Hepatocyte (in vitro differentiated cells): Measurements from ENCODE around the gene TAPBP. TPM values are rescaled to one million over a fixed set of nuclear protein-coding genes. Genes with fewer than 3 reads are reported as not detected.

Experiments
- DNase-seq: peaks from one replicate; pipeline ENCODE4 v3.0.0-alpha.2; 2016; ENCODE audit warnings: low spot score
- H2AFZ ChIP-seq: fragments of 200-600 bp; sonication (generic); 2 replicates; pipeline ENCODE4 v1.6.0; 2016; ENCODE audit warnings: antibody characterized with exemption, mild to moderate bottlenecking
- H3K27ac ChIP-seq: fragments of 200-600 bp; sonication (generic); 2 replicates; pipeline ENCODE4 v1.5.1; 2016; ENCODE audit warnings: mild to moderate bottlenecking
- H3K27me3 ChIP-seq: fragments of 200-600 bp; sonication (generic); 2 replicates; pipeline ENCODE4 v1.6.1; 2016
- H3K36me3 ChIP-seq: fragments of 200-600 bp; sonication (generic); replicated peaks from 2 replicates; pipeline ENCODE4 v1.5.1; 2016; ENCODE audit warnings: low read depth; ENCODE audit not compliant: insufficient read depth
- H3K4me1 ChIP-seq: fragments of 200-600 bp; sonication (generic); 2 replicates; pipeline ENCODE4 v1.5.1; 2016; ENCODE audit warnings: mild to moderate bottlenecking, moderate library complexity; ENCODE audit not compliant: insufficient read depth
- H3K4me2 ChIP-seq: fragments of 200-600 bp; sonication (generic); 2 replicates; pipeline ENCODE4 v1.6.0; 2016
- H3K4me3 ChIP-seq: fragments of 200-600 bp; sonication (generic); 2 replicates; pipeline ENCODE4 v1.5.1; 2016; ENCODE audit warnings: mild to moderate bottlenecking
- H3K79me2 ChIP-seq: fragments of 200-600 bp; sonication (generic); 2 replicates; pipeline ENCODE4 v1.6.0; 2017; ENCODE audit warnings: mild to moderate bottlenecking
- H3K9me2 ChIP-seq: fragments of 200-600 bp; sonication (generic); replicated peaks from 2 replicates; pipeline ENCODE4 v1.6.0; 2017; ENCODE audit warnings: mild to moderate bottlenecking; ENCODE audit not compliant: insufficient read depth
- H3K9me3 ChIP-seq: fragments of 200-600 bp; sonication (generic); 2 replicates; pipeline ENCODE4 v1.5.1; 2016; ENCODE audit warnings: low read depth, mild to moderate bottlenecking
- H4K20me1 ChIP-seq: fragments of 200-600 bp; sonication (generic); 2 replicates; pipeline ENCODE4 v1.6.0; 2016; ENCODE audit warnings: mild to moderate bottlenecking; ENCODE audit not compliant: insufficient read depth, poor library complexity, severe bottlenecking
- EZH2 ChIP-seq: fragments of 200-600 bp; sonication (generic); IDR thresholded peaks from 2 replicates; pipeline ENCODE4 v1.6.1; 2016; ENCODE audit warnings: antibody characterized with exemption, mild to moderate bottlenecking, borderline replicate concordance
- EZH2phosphoT487 ChIP-seq: fragments of 200-600 bp; sonication (generic); IDR thresholded peaks from one replicate; pipeline ENCODE4 v1.6.1; 2018; ENCODE audit warnings: antibody characterized with exemption, mild to moderate bottlenecking, low read depth, moderate library complexity; ENCODE audit not compliant: unreplicated experiment, severe bottlenecking
- WGBS: methylation state at CpG from one replicate; pipeline ENCODE4 v1.1.6; 2016; ENCODE audit warnings: low lambda C conversion rate; ENCODE audit errors: missing lambda C conversion rate; 5-methylcytosine and 5-hydroxymethylcytosine counted together
- polyA plus RNA-seq: library from polyadenylated mRNA; unstranded; fragments of >200 nt; fragmentation: Nextera tagmentation; extraction: Ambion mirVana; gene quantifications from 2 replicates; pipeline ENCODE4 v1.2.1, GENCODE V29; 2016
- total RNA-seq: library from RNA; depleted of rRNA; stranded (reverse); fragments of >200 nt; gene quantifications from 2 replicates; pipeline ENCODE4 v1.2.3, GENCODE V29; 2014
- TF ChIP-seq, protein P1 (sequence below): fragments of 200-600 bp; sonication (generic); IDR thresholded peaks from 2 replicates; pipeline ENCODE4 v1.5.1; 2016; ENCODE audit warnings: antibody characterized with exemption, mild to moderate bottlenecking; ENCODE audit not compliant: poor library complexity

Gene TAPBP
- total and polyA plus RNA-seq, 2 experiments from 2014 or later: 59.3 to 108 TPM

DNA sequence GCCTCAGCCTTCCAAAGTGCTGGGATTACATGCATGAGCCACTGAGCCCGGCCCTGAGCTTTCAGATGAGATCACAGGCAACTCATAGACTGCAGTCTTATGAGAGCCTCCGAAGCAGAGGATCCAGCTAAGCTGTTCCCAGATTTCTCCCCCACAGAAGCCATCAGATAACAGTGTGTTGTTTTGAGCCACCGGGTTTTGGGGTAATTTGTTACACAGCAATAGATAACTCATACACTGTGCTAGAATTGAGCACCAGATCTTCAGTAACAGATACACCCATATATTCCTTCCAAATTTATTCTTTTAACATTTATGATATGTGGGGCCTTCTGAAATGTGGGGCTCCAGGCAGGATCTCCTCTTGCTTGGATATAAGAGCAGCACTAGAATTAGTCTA, 22.6 kb upstream of the TAPBP start:
- Histone ChIP-seq H3K9me2 (no peaks in the 10 kb centered on the region), H3K36me3 (no peaks in the 10 kb centered on the region), H3K27me3 (no peaks in the 10 kb centered on the region), H3K9me3 (no peaks in the 10 kb centered on the region), H3K79me2 (no peaks in the 10 kb centered on the region), H4K20me1 (no peaks in the 10 kb centered on the region), H3K27ac (no peak overlapping the region), H3K4me2 (no peak overlapping the region), H2AFZ (no peak overlapping the region), H3K4me1 (no peaks in the 10 kb centered on the region), H3K4me3 (no peak overlapping the region)
- TF ChIP-seq EZH2phosphoT487 (no peak), EZH2 (no peak)
- TF ChIP-seq, protein P1, sequence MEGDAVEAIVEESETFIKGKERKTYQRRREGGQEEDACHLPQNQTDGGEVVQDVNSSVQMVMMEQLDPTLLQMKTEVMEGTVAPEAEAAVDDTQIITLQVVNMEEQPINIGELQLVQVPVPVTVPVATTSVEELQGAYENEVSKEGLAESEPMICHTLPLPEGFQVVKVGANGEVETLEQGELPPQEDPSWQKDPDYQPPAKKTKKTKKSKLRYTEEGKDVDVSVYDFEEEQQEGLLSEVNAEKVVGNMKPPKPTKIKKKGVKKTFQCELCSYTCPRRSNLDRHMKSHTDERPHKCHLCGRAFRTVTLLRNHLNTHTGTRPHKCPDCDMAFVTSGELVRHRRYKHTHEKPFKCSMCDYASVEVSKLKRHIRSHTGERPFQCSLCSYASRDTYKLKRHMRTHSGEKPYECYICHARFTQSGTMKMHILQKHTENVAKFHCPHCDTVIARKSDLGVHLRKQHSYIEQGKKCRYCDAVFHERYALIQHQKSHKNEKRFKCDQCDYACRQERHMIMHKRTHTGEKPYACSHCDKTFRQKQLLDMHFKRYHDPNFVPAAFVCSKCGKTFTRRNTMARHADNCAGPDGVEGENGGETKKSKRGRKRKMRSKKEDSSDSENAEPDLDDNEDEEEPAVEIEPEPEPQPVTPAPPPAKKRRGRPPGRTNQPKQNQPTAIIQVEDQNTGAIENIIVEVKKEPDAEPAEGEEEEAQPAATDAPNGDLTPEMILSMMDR: no peak
- WGBS: 89% methylated on average over 3 of the region's 3 CpGs
- DNase-seq: no peak

DNA sequence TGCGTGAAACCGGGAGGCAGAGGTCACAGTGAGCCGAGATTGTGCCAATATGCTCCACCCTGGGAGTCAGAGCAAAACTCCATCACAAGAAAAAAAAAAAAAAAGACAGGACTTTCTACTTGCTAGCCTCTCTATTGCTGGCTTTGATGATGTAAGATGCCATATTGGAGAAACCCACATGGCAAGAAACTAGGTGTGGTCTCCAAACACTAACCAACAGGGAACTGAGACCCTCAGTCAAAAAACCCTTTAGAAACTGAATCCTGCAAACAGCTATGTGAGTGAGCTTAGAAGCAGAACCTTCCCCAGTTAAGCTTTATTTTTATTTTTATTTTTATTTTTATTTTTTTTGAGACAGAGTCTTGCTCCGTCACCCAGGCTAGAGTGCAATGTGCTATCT, 22.0 kb upstream of the TAPBP start:
- Histone ChIP-seq H3K4me2 (no peak overlapping the region), H3K27ac (no peak overlapping the region), H3K79me2 (no peaks in the 10 kb centered on the region), H3K36me3 (no peaks in the 10 kb centered on the region), H3K4me3 (no peak overlapping the region), H2AFZ (no peak overlapping the region), H3K9me3 (no peaks in the 10 kb centered on the region), H4K20me1 (no peaks in the 10 kb centered on the region), H3K9me2 (no peaks in the 10 kb centered on the region), H3K4me1 (no peaks in the 10 kb centered on the region), H3K27me3 (no peaks in the 10 kb centered on the region)
- no peak for DNase-seq
- WGBS: 83% methylated on average over 4 of the region's 4 CpGs
- TF ChIP-seq EZH2: no peak
- TF ChIP-seq EZH2phosphoT487: no peak
- TF ChIP-seq, protein P1: no peak

DNA sequence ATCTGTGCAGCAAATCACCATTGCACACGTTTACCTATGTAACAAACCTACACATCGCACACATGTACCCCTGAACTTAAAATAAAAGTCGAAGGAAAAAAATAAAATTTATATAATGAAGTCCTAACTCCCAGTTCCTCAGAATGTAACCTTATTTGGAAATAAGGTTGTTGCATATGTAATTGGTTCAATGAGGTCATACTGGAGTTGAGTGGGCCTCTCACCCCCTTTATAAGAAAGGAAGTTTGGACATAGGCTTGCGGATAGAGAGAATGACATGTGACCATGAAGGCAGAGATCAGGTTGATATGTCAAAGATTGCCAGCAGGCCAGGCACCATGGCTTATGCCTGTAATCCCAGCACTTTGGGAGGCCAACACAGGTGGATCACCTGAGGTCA, 19.8 kb upstream of the TAPBP start:
- Histone ChIP-seq H3K36me3 (no peaks in the 10 kb centered on the region), H3K79me2 (no peaks in the 10 kb centered on the region), H3K4me1 (no peaks in the 10 kb centered on the region), H3K4me2 (no peak overlapping the region), H3K4me3 (no peak overlapping the region), H3K9me3 (no peaks in the 10 kb centered on the region), H3K9me2 (no peaks in the 10 kb centered on the region), H4K20me1 (no peaks in the 10 kb centered on the region), H2AFZ (no peak overlapping the region), H3K27ac (no peak overlapping the region), H3K27me3 (no peaks in the 10 kb centered on the region)
- TF ChIP-seq EZH2phosphoT487 (no peak), EZH2 (no peak)
- TF ChIP-seq, protein P1: no peak
- 93% methylated on average over 4 of the region's 4 CpGs for WGBS
- no peak for DNase-seq

DNA sequence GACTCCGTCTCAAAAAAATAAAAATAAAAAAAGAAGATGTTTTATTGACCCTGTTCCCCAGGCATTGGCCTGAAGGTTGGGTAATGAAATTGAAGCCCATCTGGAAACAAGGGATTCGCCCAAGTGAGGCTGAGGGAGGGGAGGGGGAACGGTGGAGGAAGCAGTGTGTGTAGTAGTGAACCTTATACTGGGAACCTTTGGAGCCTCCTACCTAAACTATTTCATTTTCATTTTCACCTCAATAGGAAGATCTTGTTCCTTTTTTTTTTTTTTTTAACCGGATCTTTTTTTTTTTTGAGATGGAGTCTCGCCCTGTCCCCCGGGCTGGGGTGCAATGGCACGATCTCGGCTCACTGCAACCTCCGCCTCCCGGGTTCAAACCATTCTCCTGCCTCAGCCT, 16.9 kb upstream of the TAPBP start:
- Histone ChIP-seq H3K4me1 (no peaks in the 10 kb centered on the region), H3K27me3 (no peaks in the 10 kb centered on the region), H2AFZ (no peak overlapping the region), H3K27ac (no peak overlapping the region), H4K20me1 (no peaks in the 10 kb centered on the region), H3K36me3 (no peaks in the 10 kb centered on the region), H3K4me3 (no peak overlapping the region), H3K79me2 (no peaks in the 10 kb centered on the region), H3K4me2 (no peak overlapping the region), H3K9me3 (no peaks in the 10 kb centered on the region), H3K9me2 (no peaks in the 10 kb centered on the region)
- WGBS: 93% methylated on average over 10 of the region's 10 CpGs
- DNase-seq: no peak
- TF ChIP-seq EZH2phosphoT487 (no peak), EZH2 (no peak)
- TF ChIP-seq, protein P1: no peak
